B cell (primary cell): ENCODE measurements around the gene SLC24A3. TPM values are rescaled to one million over a fixed set of nuclear protein-coding genes. Genes with fewer than 3 reads are reported as not detected.

Experiments used
- ATAC-seq: fragments of 200-7000 bp; cut with Tn5 transposase; one replicate; pipeline ENCODE4 v1.10.0; 2021; ENCODE audit warnings: low read depth, mild to moderate bottlenecking, moderate number of reproducible peaks, moderate library complexity
- CTCF ChIA-PET: fragments of 350-600 bp; sonication (Branson Sonifier 250); formaldehyde crosslinking; loops from one replicate; lab custom pipeline; 2021; ENCODE audit warnings: antibody characterized with exemption, inconsistent platforms; lab: Charles Lee
- POLR2A ChIA-PET: fragments of 350-600 bp; sonication (Branson Sonifier 250); formaldehyde crosslinking; loops from one replicate; lab custom pipeline; 2021; ENCODE audit warnings: antibody characterized with exemption; lab: Charles Lee
- DNase-seq: peaks from one replicate; pipeline ENCODE4 v3.0.0; 2013
- H2AFZ ChIP-seq: 2 replicates; pipeline ENCODE4 v1.6.1; 2012; ENCODE audit warnings: mild to moderate bottlenecking, low read depth, low read length; ENCODE audit not compliant: insufficient read depth, poor library complexity, severe bottlenecking
- H3K27ac ChIP-seq, 2 donors: 1 replicate in 1 of 2; 2 replicates in 1 of 2; pipeline ENCODE4 v1.5.1; 2012 to 2013; ENCODE audit warnings: low read length in 2 of 2, mild to moderate bottlenecking in 2 of 2, moderate library complexity in 1 of 2
- H3K27me3 ChIP-seq, 4 experiments: fragments of 200-600 bp in 1 of 4; sonication (generic) in 1 of 4; replicated peaks in 1 of 4; 1 replicate in 2 of 4; 2 replicates in 2 of 4; pipeline versions ENCODE4 v1.6.1 to v1.7.0; 2013 to 2016; ENCODE audit warnings: low read length in 3 of 4, mild to moderate bottlenecking in 2 of 4, mixed read lengths in 1 of 4, moderate library complexity in 1 of 4; ENCODE audit not compliant: insufficient read depth in 4 of 4, control insufficient read depth in 3 of 4; ENCODE audit errors: control extremely low read depth in 1 of 4
- H3K36me3 ChIP-seq, 2 experiments: replicated peaks in 1 of 2; 1 replicate in 1 of 2; 2 replicates in 1 of 2; pipeline versions ENCODE4 v1.6.1 to v1.7.1; 2013; ENCODE audit warnings: low read length in 1 of 2; ENCODE audit not compliant: insufficient read depth in 2 of 2, control insufficient read depth in 1 of 2; ENCODE audit errors: control extremely low read depth in 1 of 2, extremely low read depth in 1 of 2
- H3K4me1 ChIP-seq, 2 donors: fragments of 200-600 bp in 1 of 2; sonication (generic) in 1 of 2; 1 replicate in 1 of 2; 2 replicates in 1 of 2; pipeline versions ENCODE4 v1.5.1 to v1.6.1; 2013 to 2017; ENCODE audit warnings: low read length in 2 of 2; ENCODE audit not compliant: control insufficient read depth in 2 of 2, insufficient read depth in 2 of 2
- H3K4me2 ChIP-seq: replicated peaks from 2 replicates; pipeline ENCODE3; 2012; ENCODE audit warnings: mild to moderate bottlenecking, low read depth, low read length; ENCODE audit not compliant: poor library complexity, severe bottlenecking
- H3K4me3 ChIP-seq, 5 experiments: fragments of 200-600 bp in 1 of 5; sonication (generic) in 1 of 5; 1 replicate in 3 of 5; 2 replicates in 2 of 5; pipeline versions ENCODE4 v1.5.1 to v1.7.0; 2011 to 2016; ENCODE audit warnings: low read length in 4 of 5, mild to moderate bottlenecking in 4 of 5, low read depth in 2 of 5, control low read depth in 1 of 5, moderate library complexity in 1 of 5; ENCODE audit not compliant: insufficient read depth in 1 of 5; ENCODE audit errors: control extremely low read depth in 1 of 5, extremely low read depth in 1 of 5
- H3K79me2 ChIP-seq: fragments of 200-600 bp; sonication (generic); one replicate; pipeline ENCODE4 v1.6.0; 2016; ENCODE audit warnings: low read length; ENCODE audit not compliant: control insufficient read depth, insufficient read depth
- H3K9ac ChIP-seq: fragments of 200-600 bp; sonication (generic); 2 replicates; pipeline ENCODE4 v1.6.1; 2017; ENCODE audit warnings: mild to moderate bottlenecking, low read length, moderate library complexity
- H3K9me3 ChIP-seq, 3 donors: one replicate each; pipeline versions ENCODE4 v1.6.1 to v1.7.1; 2013; ENCODE audit warnings: low read length in 2 of 3; ENCODE audit not compliant: control insufficient read depth in 2 of 3, insufficient read depth in 1 of 3; ENCODE audit errors: control extremely low read depth in 1 of 3
- H4K20me1 ChIP-seq: 2 replicates; pipeline ENCODE4 v1.6.0; 2012; ENCODE audit warnings: mild to moderate bottlenecking, low read length; ENCODE audit not compliant: insufficient read depth, control insufficient read depth, poor library complexity, severe bottlenecking
- H3K27ac Mint-ChIP-seq: one replicate; pipeline ENCODE4 v1.8.0; 2021; ENCODE audit warnings: mixed read lengths
- H3K27me3 Mint-ChIP-seq: one replicate; pipeline ENCODE4 v1.8.0; 2021; ENCODE audit warnings: mixed read lengths
- H3K4me1 Mint-ChIP-seq: one replicate; pipeline ENCODE4 v1.8.0; 2021; ENCODE audit warnings: mixed read lengths
- H3K4me3 Mint-ChIP-seq: one replicate; pipeline ENCODE4 v1.8.0; 2021; ENCODE audit warnings: mixed read lengths
- H3K9me3 Mint-ChIP-seq: one replicate; pipeline ENCODE4 v1.8.0; 2022; ENCODE audit warnings: mixed read lengths; ENCODE audit not compliant: insufficient read depth
- EZH2 ChIP-seq: IDR thresholded peaks from 2 replicates; pipeline ENCODE4 v1.6.1; 2012; ENCODE audit warnings: borderline replicate concordance, low read depth, mild to moderate bottlenecking, moderate library complexity, low read length; ENCODE audit not compliant: insufficient read depth, poor library complexity, severe bottlenecking
- WGBS: methylation state at CpG from one replicate; pipeline ENCODE4 v1.1.5; 2013; ENCODE audit warnings: missing lambda C conversion rate; ENCODE audit not compliant: insufficient coverage; 5-methylcytosine and 5-hydroxymethylcytosine counted together
- intact Hi-C: fragments of 100-400 bp; cut with micrococcal nuclease; formaldehyde crosslinking; loops from one replicate; pipeline ENCODE4 v1.10.0; 2022
- polyA plus RNA-seq: library from polyadenylated mRNA; depleted of rRNA; stranded (reverse); fragments of >200 nt; gene quantifications from 2 replicates; pipeline ENCODE4 v1.2.3, GENCODE V29; 2012
- total RNA-seq, 2 donors: library from RNA; stranded (reverse); fragments of 120-200 nt in 1 of 2; gene quantifications; 1 replicate in 1 of 2; 2 replicates in 1 of 2; pipeline versions ENCODE4 v1.2.3 to v1.2.4, GENCODE V29; 2013 to 2022
- TF ChIP-seq, protein P1 (sequence below): fragments of 200-600 bp; IDR thresholded peaks from one replicate; pipeline ENCODE4 v1.8.0; 2022; ENCODE audit warnings: antibody characterized with exemption, mild to moderate bottlenecking

Gene SLC24A3
- total and polyA plus RNA-seq, 2 donors (not counting 1 experiment from before 2014, with no cell fraction given): not detected

- no peak overlapping the region for H2AFZ ChIP-seq
- intact Hi-C loops: no loop called here
- H4K20me1 ChIP-seq: no peaks in the 10 kb centered on the region
- Mint-ChIP-seq H3K4me3 (no peak overlapping the region), H3K27me3 (peaks cover 9% of the 10 kb centered on the region), H3K4me1 (peaks cover 26% of the 10 kb centered on the region), H3K27ac (no peak overlapping the region), H3K9me3 (peaks cover 3% of the 10 kb centered on the region)
- ChIA-PET POLR2A (no interaction called here), CTCF (interaction anchor here (1.6 kb wide), 1 partner anchor 9 kb away, joined by 7 read pairs; no protein-coding TSS in a partner anchor)
- peaks cover 18 to 19% of the 10 kb centered on the region in 2 donors for H3K4me1 ChIP-seq
- WGBS: 92% methylated on average over 6 of the region's 6 CpGs
- H3K27me3 ChIP-seq: no peaks in the 10 kb centered on the region
- no peaks in the 10 kb centered on the region for H3K36me3 ChIP-seq
- H3K9me3 ChIP-seq: peaks cover 0 to 3% (median 2%) of the 10 kb centered on the region in 3 donors
- no peak for DNase-seq
- no peak overlapping the region for H3K9ac ChIP-seq
- H3K4me2 ChIP-seq: no peak overlapping the region
- no peak overlapping the region for H3K27ac ChIP-seq
- no peak for ATAC-seq
- no peaks in the 10 kb centered on the region for H3K79me2 ChIP-seq
- H3K4me3 ChIP-seq: no peak overlapping the region
- no peak for TF ChIP-seq EZH2
- TF ChIP-seq, protein P1, sequence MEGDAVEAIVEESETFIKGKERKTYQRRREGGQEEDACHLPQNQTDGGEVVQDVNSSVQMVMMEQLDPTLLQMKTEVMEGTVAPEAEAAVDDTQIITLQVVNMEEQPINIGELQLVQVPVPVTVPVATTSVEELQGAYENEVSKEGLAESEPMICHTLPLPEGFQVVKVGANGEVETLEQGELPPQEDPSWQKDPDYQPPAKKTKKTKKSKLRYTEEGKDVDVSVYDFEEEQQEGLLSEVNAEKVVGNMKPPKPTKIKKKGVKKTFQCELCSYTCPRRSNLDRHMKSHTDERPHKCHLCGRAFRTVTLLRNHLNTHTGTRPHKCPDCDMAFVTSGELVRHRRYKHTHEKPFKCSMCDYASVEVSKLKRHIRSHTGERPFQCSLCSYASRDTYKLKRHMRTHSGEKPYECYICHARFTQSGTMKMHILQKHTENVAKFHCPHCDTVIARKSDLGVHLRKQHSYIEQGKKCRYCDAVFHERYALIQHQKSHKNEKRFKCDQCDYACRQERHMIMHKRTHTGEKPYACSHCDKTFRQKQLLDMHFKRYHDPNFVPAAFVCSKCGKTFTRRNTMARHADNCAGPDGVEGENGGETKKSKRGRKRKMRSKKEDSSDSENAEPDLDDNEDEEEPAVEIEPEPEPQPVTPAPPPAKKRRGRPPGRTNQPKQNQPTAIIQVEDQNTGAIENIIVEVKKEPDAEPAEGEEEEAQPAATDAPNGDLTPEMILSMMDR: no peak
These were observed 440.9 kb downstream of the SLC24A3 start for GRCh38 chr20:19653327-19653726.

DNA sequence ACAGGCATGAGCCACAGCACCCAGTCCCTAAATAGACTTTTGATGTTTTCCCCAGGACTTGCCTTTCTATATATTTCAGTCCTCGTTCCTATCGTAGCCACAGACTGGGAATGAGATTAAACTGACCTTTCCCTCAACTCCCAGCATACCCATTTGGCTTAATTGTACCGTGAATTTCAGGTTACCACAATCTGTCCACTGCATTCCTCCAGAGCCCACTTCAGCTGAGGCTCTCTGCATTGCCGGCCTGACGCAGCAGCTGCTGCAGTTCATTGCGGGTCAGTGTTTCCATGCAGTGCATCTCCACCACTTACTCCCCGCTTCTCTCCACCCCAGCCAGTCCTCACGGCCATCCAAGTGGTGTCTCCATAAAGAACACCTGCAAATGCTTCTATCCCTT lies 442.5 kb downstream of the SLC24A3 start:
- Mint-ChIP-seq H3K4me3 (no peak overlapping the region), H3K27ac (no peak overlapping the region), H3K4me1 (peaks cover 38% of the 10 kb centered on the region), H3K9me3 (peaks cover 3% of the 10 kb centered on the region), H3K27me3 (peaks cover 9% of the 10 kb centered on the region)
- TF ChIP-seq EZH2: no peak
- TF ChIP-seq, protein P1: no peak
- CTCF ChIA-PET: no interaction called here
- POLR2A ChIA-PET: no interaction called here
- Histone ChIP-seq H4K20me1 (no peaks in the 10 kb centered on the region), H3K27ac (no peak overlapping the region), H2AFZ (no peak overlapping the region), H3K4me2 (no peak overlapping the region), H3K9ac (no peak overlapping the region), H3K36me3 (no peaks in the 10 kb centered on the region), H3K4me1 (peaks cover 28 to 32% of the 10 kb centered on the region in 2 donors), H3K9me3 (peaks cover 0 to 6% (median 3%) of the 10 kb centered on the region in 3 donors), H3K27me3 (no peaks in the 10 kb centered on the region), H3K79me2 (no peaks in the 10 kb centered on the region), H3K4me3 (no peak overlapping the region)
- ATAC-seq: no peak
- DNase-seq: no peak
- WGBS: 100% methylated on average over 7 of the region's 8 CpGs
- intact Hi-C loops: no loop called here
